ENCODE measurements around the gene SIX1. TPM values are rescaled to one million over a fixed set of nuclear protein-coding genes. Genes with fewer than 3 reads are reported as not detected.

SIX1 gene
- total RNA-seq, 1 donor from 2014 or later: 339 TPM

DNA sequence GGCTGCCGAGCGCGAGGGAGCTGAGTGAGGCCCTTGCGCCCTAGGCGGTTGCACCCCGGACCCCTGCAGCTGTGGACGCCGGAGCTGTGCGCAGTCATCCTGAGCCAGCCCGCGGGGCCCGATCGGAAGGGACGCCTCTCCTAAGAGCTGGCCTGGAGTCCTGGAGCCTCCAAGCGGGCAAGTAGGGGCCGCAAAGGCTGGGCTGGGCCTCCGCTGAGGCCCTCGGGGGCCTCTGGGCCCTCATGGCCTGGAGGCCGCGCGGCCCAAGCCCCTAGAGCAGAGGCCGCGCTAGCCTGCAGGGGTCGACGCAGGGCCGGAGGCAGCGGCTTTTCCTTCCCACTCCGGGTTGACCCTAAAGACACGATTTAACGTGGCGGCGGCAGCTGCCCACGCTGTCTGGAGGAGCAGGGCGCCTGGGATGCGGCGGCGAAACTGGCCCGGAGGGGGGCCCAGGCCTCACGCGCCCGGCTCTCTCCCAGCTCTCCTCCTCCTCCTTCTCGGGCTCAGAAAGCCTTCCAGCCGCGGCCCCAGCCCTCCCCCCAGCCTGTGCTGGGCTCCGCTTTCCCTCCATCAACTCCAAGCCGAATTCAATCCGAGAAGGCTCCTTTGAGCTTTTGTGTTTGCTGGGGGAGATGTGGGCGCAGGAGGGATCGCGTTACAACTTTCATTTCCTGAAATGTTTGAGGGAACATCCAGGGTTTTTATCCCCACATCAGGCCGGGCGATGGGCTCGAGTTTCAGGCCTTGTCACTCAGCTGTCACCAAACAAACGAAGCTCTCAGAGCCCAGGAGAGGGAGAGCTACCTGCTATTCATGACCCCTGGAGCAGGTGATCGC, 11.6 kb downstream of the SIX1 start:
- H3K9me3 Mint-ChIP-seq (ENCODE audit: unreplicated experiment): no peaks in the 10 kb centered on the region
- peaks cover 43% of the 10 kb centered on the region for H3K36me3 Mint-ChIP-seq (ENCODE audit: unreplicated experiment)
- H3K27ac Mint-ChIP-seq (ENCODE audit: unreplicated experiment): peak overlapping the region; percentile 85
- H3K4me1 Mint-ChIP-seq (ENCODE audit: unreplicated experiment): peaks cover 89% of the 10 kb centered on the region
- H3K4me3 Mint-ChIP-seq (ENCODE audit: unreplicated experiment): peak overlapping the region; percentile 99
- TF ChIP-seq, protein P1, sequence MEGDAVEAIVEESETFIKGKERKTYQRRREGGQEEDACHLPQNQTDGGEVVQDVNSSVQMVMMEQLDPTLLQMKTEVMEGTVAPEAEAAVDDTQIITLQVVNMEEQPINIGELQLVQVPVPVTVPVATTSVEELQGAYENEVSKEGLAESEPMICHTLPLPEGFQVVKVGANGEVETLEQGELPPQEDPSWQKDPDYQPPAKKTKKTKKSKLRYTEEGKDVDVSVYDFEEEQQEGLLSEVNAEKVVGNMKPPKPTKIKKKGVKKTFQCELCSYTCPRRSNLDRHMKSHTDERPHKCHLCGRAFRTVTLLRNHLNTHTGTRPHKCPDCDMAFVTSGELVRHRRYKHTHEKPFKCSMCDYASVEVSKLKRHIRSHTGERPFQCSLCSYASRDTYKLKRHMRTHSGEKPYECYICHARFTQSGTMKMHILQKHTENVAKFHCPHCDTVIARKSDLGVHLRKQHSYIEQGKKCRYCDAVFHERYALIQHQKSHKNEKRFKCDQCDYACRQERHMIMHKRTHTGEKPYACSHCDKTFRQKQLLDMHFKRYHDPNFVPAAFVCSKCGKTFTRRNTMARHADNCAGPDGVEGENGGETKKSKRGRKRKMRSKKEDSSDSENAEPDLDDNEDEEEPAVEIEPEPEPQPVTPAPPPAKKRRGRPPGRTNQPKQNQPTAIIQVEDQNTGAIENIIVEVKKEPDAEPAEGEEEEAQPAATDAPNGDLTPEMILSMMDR (IDR thresholded peaks at IDR 0.05): no peak
- no peak for DNase-seq (ENCODE audit: extremely low spot score, unreplicated experiment)
- H3K27me3 Mint-ChIP-seq (ENCODE audit: unreplicated experiment): no peaks in the 10 kb centered on the region

DNA sequence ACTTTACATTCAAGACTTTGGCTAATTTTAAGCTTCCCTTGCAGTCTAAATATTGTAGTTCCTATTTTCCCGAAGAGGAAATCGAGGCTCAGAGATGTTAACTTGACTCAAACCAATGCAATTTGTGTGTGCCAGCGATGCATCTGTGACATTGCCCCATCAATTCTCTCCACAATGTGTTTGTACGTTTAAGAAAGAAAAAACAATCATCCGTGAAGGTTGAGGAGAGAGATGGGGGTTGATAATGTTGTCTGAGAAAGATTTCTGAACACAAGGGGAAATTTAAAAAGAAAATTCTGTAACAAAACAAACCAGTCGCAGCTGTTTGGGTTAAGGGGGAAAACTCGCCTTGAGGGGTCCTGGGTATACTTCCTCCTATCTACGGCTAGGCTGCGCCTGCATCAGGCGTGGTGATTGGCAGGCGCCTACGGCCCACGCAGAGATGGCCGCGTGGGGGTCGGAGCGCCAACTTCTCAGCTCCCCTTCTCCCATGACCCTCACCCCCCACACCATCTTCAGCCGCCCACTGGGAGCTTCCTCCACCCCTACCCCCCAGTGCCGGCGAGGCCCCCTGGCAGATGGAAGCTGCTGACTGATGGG, 12.3 kb downstream of the SIX1 start:
- H3K27ac Mint-ChIP-seq (ENCODE audit: unreplicated experiment): peak overlapping the region; percentile 80
- no peaks in the 10 kb centered on the region for H3K9me3 Mint-ChIP-seq (ENCODE audit: unreplicated experiment)
- DNase-seq (ENCODE audit: extremely low spot score, unreplicated experiment): no peak
- peak overlapping the region; percentile 18 for H3K4me3 Mint-ChIP-seq (ENCODE audit: unreplicated experiment)
- no peaks in the 10 kb centered on the region for H3K27me3 Mint-ChIP-seq (ENCODE audit: unreplicated experiment)
- peaks cover 91% of the 10 kb centered on the region for H3K4me1 Mint-ChIP-seq (ENCODE audit: unreplicated experiment)
- TF ChIP-seq, protein P1 (IDR thresholded peaks at IDR 0.05): no peak
- peaks cover 40% of the 10 kb centered on the region for H3K36me3 Mint-ChIP-seq (ENCODE audit: unreplicated experiment)

DNA sequence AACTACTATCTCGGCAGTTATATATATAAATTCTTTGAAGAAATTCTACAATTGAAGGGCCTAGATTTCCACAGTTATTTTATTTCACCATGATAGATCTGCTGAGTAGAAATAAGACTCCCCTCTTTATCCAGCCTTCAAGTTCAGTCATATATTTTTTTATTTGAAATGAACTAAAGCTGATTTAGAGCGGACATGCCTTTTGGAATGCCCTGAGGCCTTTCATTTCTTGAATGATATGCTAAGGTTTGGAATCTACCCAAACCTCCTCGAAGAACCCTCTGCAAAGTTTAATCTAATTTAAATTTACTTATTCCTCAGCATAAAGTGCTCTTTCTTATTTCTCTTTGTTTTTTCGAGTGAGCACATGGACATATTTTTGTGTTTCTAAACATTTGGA, 15.1 kb downstream of the SIX1 start:
- peaks cover 81% of the 10 kb centered on the region for H3K4me1 Mint-ChIP-seq (ENCODE audit: unreplicated experiment)
- no peaks in the 10 kb centered on the region for H3K9me3 Mint-ChIP-seq (ENCODE audit: unreplicated experiment)
- DNase-seq (ENCODE audit: extremely low spot score, unreplicated experiment): no peak
- peaks cover 21% of the 10 kb centered on the region for H3K36me3 Mint-ChIP-seq (ENCODE audit: unreplicated experiment)
- peak overlapping the region; percentile 50 for H3K27ac Mint-ChIP-seq (ENCODE audit: unreplicated experiment)
- no peak overlapping the region for H3K4me3 Mint-ChIP-seq (ENCODE audit: unreplicated experiment)
- no peaks in the 10 kb centered on the region for H3K27me3 Mint-ChIP-seq (ENCODE audit: unreplicated experiment)
- TF ChIP-seq, protein P1 (IDR thresholded peaks at IDR 0.05): no peak

DNA sequence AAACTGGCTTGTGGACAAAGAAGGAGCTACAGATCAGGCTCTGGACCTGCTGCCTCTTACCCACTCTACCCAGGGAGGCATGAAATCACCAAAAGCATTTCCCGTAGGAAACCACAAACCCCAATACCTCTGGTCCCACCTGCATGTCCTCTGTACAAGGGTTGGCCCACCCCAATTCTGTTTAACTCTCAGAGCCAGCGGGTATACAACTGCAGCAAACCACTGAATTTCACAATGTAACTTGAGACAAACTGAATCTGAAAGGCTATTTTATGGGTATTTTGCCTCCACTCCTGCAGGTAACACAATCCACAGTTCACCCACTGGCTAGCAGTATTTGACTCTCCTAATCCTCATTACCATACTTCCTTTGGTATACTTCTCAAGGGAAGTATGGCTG, 16.5 kb downstream of the SIX1 start:
- TF ChIP-seq, protein P1 (IDR thresholded peaks at IDR 0.05): no peak
- H3K4me1 Mint-ChIP-seq (ENCODE audit: unreplicated experiment): peaks cover 73% of the 10 kb centered on the region
- no peak for DNase-seq (ENCODE audit: extremely low spot score, unreplicated experiment)
- peak overlapping the region; percentile 71 for H3K27ac Mint-ChIP-seq (ENCODE audit: unreplicated experiment)
- no peaks in the 10 kb centered on the region for H3K27me3 Mint-ChIP-seq (ENCODE audit: unreplicated experiment)
- no peaks in the 10 kb centered on the region for H3K9me3 Mint-ChIP-seq (ENCODE audit: unreplicated experiment)
- H3K36me3 Mint-ChIP-seq (ENCODE audit: unreplicated experiment): peaks cover 16% of the 10 kb centered on the region
- H3K4me3 Mint-ChIP-seq (ENCODE audit: unreplicated experiment): no peak overlapping the region

DNA sequence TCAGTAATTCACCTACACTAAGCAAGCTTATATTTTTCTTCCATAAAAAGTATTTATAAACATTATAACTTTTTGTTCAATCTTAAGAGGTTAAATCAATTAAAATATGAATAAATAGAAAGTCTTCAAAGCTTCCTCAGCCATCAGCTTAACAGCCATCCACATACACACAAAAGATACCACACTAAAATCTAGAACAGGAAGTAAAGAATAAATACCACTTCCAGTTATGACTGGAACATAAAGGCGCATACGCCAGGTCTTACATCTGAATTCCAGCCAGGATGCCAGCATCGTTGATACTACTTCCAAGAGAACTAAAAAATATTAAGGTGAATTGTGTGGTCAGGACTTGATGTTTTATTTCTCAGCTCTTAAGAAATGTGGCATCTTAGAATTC, 17.0 kb downstream of the SIX1 start:
- H3K27ac Mint-ChIP-seq (ENCODE audit: unreplicated experiment): peak overlapping the region; percentile 71
- H3K9me3 Mint-ChIP-seq (ENCODE audit: unreplicated experiment): no peaks in the 10 kb centered on the region
- H3K27me3 Mint-ChIP-seq (ENCODE audit: unreplicated experiment): no peaks in the 10 kb centered on the region
- no peak overlapping the region for H3K4me3 Mint-ChIP-seq (ENCODE audit: unreplicated experiment)
- peaks cover 72% of the 10 kb centered on the region for H3K4me1 Mint-ChIP-seq (ENCODE audit: unreplicated experiment)
- TF ChIP-seq, protein P1 (IDR thresholded peaks at IDR 0.05): no peak
- no peak for DNase-seq (ENCODE audit: extremely low spot score, unreplicated experiment)
- peaks cover 16% of the 10 kb centered on the region for H3K36me3 Mint-ChIP-seq (ENCODE audit: unreplicated experiment)
